HL-60 (cell line): ENCODE results near the gene MAP2K3.

Experiments used
- DNase-seq, 2 experiments: peaks; one replicate each; pipeline ENCODE4 v3.0.0-alpha.2; 2010 to 2020; ENCODE audit warnings: low read depth in 1 of 2, low spot score in 1 of 2
- H3K27ac ChIP-seq: fragments of 250-450 bp; sonication (Bioruptor Pico); replicated peaks from 2 replicates; pipeline ENCODE4 v1.5.1; 2020; ENCODE audit warnings: mild to moderate bottlenecking, moderate library complexity
- H3K27me3 ChIP-seq: fragments of 250-450 bp; sonication (Bioruptor Pico); 2 replicates; pipeline ENCODE4 v1.5.1; 2021; ENCODE audit warnings: mild to moderate bottlenecking, moderate library complexity; ENCODE audit not compliant: insufficient read depth, poor library complexity, severe bottlenecking
- H3K4me3 ChIP-seq: replicated peaks from 2 replicates; pipeline ENCODE4 v1.5.1; 2011; ENCODE audit warnings: mild to moderate bottlenecking, control low read depth, low read length; ENCODE audit not compliant: insufficient read depth
- GABPA ChIP-seq: IDR thresholded peaks from 2 replicates; pipeline ENCODE4 v1.6.1; 2012; ENCODE audit warnings: low read depth
- POLR2AphosphoS5 ChIP-seq: IDR thresholded peaks from 2 replicates; pipeline ENCODE4 v1.6.1; 2012; ENCODE audit warnings: low read depth
- SPI1 ChIP-seq: IDR thresholded peaks from 2 replicates; pipeline ENCODE4 v1.6.1; 2012; ENCODE audit warnings: low read depth, mild to moderate bottlenecking, borderline replicate concordance
- TF ChIP-seq, protein P1 (sequence below): IDR thresholded peaks from 2 replicates; pipeline ENCODE4 v1.6.1; 2012; ENCODE audit warnings: low read depth; ENCODE audit not compliant: insufficient replicate concordance
- TF ChIP-seq, protein P2 (sequence below): IDR thresholded peaks from one replicate; pipeline ENCODE4 v1.5.1; 2011; ENCODE audit warnings: low read length, control low read depth, inconsistent platforms; ENCODE audit not compliant: insufficient read depth

The MAP2K3 gene

DNA sequence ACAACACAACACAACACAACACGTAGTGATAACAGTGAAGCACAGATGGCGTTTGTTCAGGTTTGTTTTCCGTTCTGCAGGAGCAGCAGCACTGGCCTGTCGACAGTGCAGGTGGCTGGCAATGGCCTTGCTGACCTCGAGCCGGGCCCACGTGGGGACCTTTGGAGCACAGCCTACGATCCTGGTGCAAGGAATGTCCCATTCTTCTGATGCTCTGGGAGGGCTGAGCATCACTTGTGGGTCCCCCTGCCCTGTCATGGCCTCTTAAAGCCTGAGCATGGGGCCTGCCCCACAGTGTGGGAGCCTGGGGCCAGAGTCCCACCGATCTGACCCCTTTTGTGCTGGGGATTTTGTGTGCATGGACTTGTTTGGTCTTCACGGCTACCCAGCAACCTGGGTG, 6.8 kb downstream of the MAP2K3 start:
- Histone ChIP-seq H3K27ac (no peak overlapping the region), H3K27me3 (no peaks in the 10 kb centered on the region), H3K4me3 (no peak overlapping the region)
- no peak for TF ChIP-seq POLR2AphosphoS5
- TF ChIP-seq GABPA = no peak
- TF ChIP-seq, protein P1, sequence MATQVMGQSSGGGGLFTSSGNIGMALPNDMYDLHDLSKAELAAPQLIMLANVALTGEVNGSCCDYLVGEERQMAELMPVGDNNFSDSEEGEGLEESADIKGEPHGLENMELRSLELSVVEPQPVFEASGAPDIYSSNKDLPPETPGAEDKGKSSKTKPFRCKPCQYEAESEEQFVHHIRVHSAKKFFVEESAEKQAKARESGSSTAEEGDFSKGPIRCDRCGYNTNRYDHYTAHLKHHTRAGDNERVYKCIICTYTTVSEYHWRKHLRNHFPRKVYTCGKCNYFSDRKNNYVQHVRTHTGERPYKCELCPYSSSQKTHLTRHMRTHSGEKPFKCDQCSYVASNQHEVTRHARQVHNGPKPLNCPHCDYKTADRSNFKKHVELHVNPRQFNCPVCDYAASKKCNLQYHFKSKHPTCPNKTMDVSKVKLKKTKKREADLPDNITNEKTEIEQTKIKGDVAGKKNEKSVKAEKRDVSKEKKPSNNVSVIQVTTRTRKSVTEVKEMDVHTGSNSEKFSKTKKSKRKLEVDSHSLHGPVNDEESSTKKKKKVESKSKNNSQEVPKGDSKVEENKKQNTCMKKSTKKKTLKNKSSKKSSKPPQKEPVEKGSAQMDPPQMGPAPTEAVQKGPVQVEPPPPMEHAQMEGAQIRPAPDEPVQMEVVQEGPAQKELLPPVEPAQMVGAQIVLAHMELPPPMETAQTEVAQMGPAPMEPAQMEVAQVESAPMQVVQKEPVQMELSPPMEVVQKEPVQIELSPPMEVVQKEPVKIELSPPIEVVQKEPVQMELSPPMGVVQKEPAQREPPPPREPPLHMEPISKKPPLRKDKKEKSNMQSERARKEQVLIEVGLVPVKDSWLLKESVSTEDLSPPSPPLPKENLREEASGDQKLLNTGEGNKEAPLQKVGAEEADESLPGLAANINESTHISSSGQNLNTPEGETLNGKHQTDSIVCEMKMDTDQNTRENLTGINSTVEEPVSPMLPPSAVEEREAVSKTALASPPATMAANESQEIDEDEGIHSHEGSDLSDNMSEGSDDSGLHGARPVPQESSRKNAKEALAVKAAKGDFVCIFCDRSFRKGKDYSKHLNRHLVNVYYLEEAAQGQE = no peak
- TF ChIP-seq, protein P2, sequence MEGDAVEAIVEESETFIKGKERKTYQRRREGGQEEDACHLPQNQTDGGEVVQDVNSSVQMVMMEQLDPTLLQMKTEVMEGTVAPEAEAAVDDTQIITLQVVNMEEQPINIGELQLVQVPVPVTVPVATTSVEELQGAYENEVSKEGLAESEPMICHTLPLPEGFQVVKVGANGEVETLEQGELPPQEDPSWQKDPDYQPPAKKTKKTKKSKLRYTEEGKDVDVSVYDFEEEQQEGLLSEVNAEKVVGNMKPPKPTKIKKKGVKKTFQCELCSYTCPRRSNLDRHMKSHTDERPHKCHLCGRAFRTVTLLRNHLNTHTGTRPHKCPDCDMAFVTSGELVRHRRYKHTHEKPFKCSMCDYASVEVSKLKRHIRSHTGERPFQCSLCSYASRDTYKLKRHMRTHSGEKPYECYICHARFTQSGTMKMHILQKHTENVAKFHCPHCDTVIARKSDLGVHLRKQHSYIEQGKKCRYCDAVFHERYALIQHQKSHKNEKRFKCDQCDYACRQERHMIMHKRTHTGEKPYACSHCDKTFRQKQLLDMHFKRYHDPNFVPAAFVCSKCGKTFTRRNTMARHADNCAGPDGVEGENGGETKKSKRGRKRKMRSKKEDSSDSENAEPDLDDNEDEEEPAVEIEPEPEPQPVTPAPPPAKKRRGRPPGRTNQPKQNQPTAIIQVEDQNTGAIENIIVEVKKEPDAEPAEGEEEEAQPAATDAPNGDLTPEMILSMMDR = no peak
- TF ChIP-seq SPI1 = no peak
- DNase-seq = no peak

DNA sequence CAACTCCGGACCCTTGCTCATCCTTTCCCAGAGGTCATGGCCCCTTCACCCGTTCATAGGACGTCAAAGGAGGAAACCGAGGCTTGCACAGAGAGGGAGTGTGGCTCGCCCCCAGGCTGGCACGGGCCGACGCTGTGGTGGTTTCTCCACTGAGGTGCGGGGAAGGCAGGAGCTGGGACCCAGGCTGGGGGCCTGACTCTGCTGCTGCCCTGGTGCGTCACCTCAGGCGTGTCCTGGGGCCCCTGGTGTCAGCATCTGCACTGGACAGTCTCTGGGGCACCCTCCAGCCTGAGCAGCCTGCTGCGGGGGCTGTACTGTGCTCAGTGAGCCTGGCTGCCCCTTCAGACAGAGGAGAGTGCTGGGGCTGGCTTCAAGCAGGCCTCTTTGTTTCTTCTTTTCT, 7.4 kb downstream of the MAP2K3 start:
- TF ChIP-seq SPI1 (no peak), POLR2AphosphoS5 (no peak), GABPA (no peak)
- TF ChIP-seq, protein P2 = no peak
- TF ChIP-seq, protein P1 = no peak
- Histone ChIP-seq H3K4me3 (no peak overlapping the region), H3K27ac (no peak overlapping the region), H3K27me3 (no peaks in the 10 kb centered on the region)
- no peak for DNase-seq

DNA sequence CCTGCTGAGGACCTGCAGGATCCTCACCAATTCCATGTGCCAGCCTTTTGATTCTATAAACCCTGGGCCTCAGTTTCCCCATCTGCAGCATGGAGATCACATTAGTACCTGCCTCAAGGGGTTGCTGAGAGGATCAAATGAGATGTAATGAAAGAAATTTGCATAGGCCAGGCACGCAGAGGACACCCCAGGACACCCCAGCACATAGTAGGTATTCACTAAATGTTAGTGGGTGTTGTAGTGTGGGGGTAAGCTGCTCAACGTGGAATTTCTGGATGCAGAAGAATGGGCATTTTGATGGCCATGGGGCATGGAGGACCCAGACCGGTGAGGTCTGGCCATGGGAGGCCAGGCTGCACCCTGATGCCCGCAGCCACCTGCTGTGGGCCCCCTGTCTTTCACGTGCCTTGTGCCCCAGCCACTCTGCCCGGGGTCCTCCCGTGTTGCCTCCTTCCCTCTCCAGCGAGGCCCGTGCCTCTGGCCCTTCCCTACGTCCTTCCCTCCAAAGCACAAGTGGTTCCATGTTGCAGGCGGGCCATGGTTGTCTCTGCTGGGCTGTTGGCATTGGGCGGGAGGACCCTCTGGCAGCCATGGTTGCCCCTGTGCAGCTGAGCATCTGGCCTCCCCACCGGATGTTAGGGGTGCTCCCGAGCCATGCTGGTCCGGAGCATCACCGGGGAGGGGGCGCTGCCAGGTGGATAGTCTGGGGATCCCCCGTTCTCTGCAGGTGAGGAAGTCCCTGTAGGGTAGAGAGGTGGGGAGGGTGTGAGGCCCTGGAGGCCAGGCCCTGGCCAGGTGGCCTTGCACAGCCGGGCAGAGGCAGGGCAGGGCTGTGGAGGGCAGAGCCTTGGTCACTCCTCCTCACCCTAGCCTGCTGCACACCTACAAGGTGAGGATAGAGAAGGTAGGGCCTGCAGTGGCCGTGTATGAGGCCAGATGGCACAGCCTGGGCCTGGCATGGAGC, 8.6 kb downstream of the MAP2K3 start:
- H3K27me3 ChIP-seq = no peaks in the 10 kb centered on the region
- no peak for TF ChIP-seq SPI1
- no peak for TF ChIP-seq POLR2AphosphoS5
- TF ChIP-seq, protein P1 = no peak
- TF ChIP-seq, protein P2 = no peak
- no peak for TF ChIP-seq GABPA
- H3K27ac ChIP-seq = no peak overlapping the region
- DNase-seq = no peak
- H3K4me3 ChIP-seq = no peak overlapping the region
